GM18511 (cell line): ENCODE results near the gene FXN.
"Not testable (repeated sequence)": the region's sequence is repeated elsewhere in the genome, so short reads cannot be mapped to it uniquely, and the experiment has no call there.

ENCODE experiments used
- ATAC-seq: cut with Tn5 transposase; IDR thresholded peaks from one replicate; pipeline ENCODE4 v1.9.1; 2021; ENCODE audit warnings: mild to moderate bottlenecking, moderate library complexity; ENCODE audit not compliant: unreplicated experiment

Gene FXN

GRCh38 chr9:69023650-69024049 lies 11.9 kb upstream of the FXN start:
- ATAC-seq: no peak

- ATAC-seq: peak; percentile 89
Measured at GRCh38 chr9:69027355-69028097, 8.0 kb upstream of the FXN start.

GRCh38 chr9:69028754-69029153 lies 6.8 kb upstream of the FXN start:
- no peak for ATAC-seq

- ATAC-seq: no peak
Measured at GRCh38 chr9:69029535-69029934, 6.0 kb upstream of the FXN start.

- ATAC-seq: no peak
Measured at GRCh38 chr9:69030851-69031645, 4.5 kb upstream of the FXN start.

GRCh38 chr9:69034071-69034470 lies 1.5 kb upstream of the FXN start:
- no peak for ATAC-seq

GRCh38 chr9:69036309-69036708 lies 757 bp downstream of the FXN start:
- ATAC-seq: peak; percentile 42

GRCh38 chr9:69036799-69037198 lies 1.2 kb downstream of the FXN start:
- no peak for ATAC-seq

GRCh38 chr9:69040646-69041045 lies 5.1 kb downstream of the FXN start:
- ATAC-seq: no peak

- no peak for ATAC-seq
Measured at GRCh38 chr9:69044240-69045219, 9.0 kb downstream of the FXN start.

- no peak for ATAC-seq
Measured at GRCh38 chr9:69045821-69046220, 10.3 kb downstream of the FXN start.

GRCh38 chr9:69046723-69047122 lies 11.2 kb downstream of the FXN start:
- ATAC-seq: no peak

- no peak for ATAC-seq
Measured at GRCh38 chr9:69047371-69047770, 11.8 kb downstream of the FXN start.

GRCh38 chr9:69049094-69049493 lies 13.5 kb downstream of the FXN start:
- no peak for ATAC-seq

GRCh38 chr9:69050936-69051335 lies 15.4 kb downstream of the FXN start:
- ATAC-seq: not testable (repeated sequence)

- no peak for ATAC-seq
Measured at GRCh38 chr9:69054989-69055388, 19.4 kb downstream of the FXN start.

GRCh38 chr9:69056191-69056815 lies 20.8 kb downstream of the FXN start:
- ATAC-seq: no peak

GRCh38 chr9:69058101-69058500 lies 22.5 kb downstream of the FXN start:
- no peak for ATAC-seq

GRCh38 chr9:69060766-69061165 lies 25.2 kb downstream of the FXN start:
- no peak for ATAC-seq

GRCh38 chr9:69062195-69062594 lies 26.6 kb downstream of the FXN start:
- no peak for ATAC-seq

- ATAC-seq: no peak
Measured at GRCh38 chr9:69063839-69064238, 28.3 kb downstream of the FXN start.
